GM21367 (cell line): Measurements from ENCODE around the gene TMEM175.
"Not testable (repeated sequence)": the region's sequence is repeated elsewhere in the genome, so short reads cannot be mapped to it uniquely, and the experiment has no call there.

Source experiments
- ATAC-seq: cut with Tn5 transposase; IDR thresholded peaks from one replicate; pipeline ENCODE4 v1.9.1; 2021; ENCODE audit not compliant: unreplicated experiment

The TMEM175 gene

GRCh38 chr4:915041-915474 lies 17.2 kb upstream of the TMEM175 start:
- no peak for ATAC-seq

- ATAC-seq = no peak
Measured at GRCh38 chr4:915595-915994, 16.7 kb upstream of the TMEM175 start.

- no peak for ATAC-seq
Measured at GRCh38 chr4:917466-917865, 14.8 kb upstream of the TMEM175 start.

GRCh38 chr4:917992-918391 lies 14.3 kb upstream of the TMEM175 start:
- no peak for ATAC-seq

GRCh38 chr4:918591-918990 lies 13.7 kb upstream of the TMEM175 start:
- ATAC-seq = not testable (repeated sequence)

- not testable (repeated sequence) for ATAC-seq
Measured at GRCh38 chr4:919004-919680, 13.1 kb upstream of the TMEM175 start.

- ATAC-seq = no peak
Measured at GRCh38 chr4:921830-922331, 10.4 kb upstream of the TMEM175 start.

- no peak for ATAC-seq
Measured at GRCh38 chr4:924107-925096, 7.9 kb upstream of the TMEM175 start.

- ATAC-seq = no peak
Measured at GRCh38 chr4:925171-925570, 7.1 kb upstream of the TMEM175 start.

- ATAC-seq = no peak
Measured at GRCh38 chr4:925771-926500, 6.3 kb upstream of the TMEM175 start.

GRCh38 chr4:926538-926937 lies 5.7 kb upstream of the TMEM175 start:
- ATAC-seq = no peak

GRCh38 chr4:927566-927965 lies 4.7 kb upstream of the TMEM175 start:
- not testable (repeated sequence) for ATAC-seq

GRCh38 chr4:929096-929765 lies 3.0 kb upstream of the TMEM175 start:
- no peak for ATAC-seq

- no peak for ATAC-seq
Measured at GRCh38 chr4:930028-930551, 2.2 kb upstream of the TMEM175 start.

GRCh38 chr4:930827-931193 lies 1.4 kb upstream of the TMEM175 start:
- ATAC-seq = no peak

- ATAC-seq = no peak
Measured at GRCh38 chr4:931194-931959, 883 bp upstream of the TMEM175 start.

- no peak for ATAC-seq
Measured at GRCh38 chr4:932713-933070, 432 bp downstream of the TMEM175 start.

- not testable (repeated sequence) for ATAC-seq
Measured at GRCh38 chr4:939508-939907, 7.2 kb downstream of the TMEM175 start.

- ATAC-seq = no peak
Measured at GRCh38 chr4:945274-946102, 13.2 kb downstream of the TMEM175 start.
